HTR-8/SVneo (cell line): ENCODE results near the gene FGD2.
A peak's percentile ranks its signal among the peaks of the same experiment; 100 is the strongest.

ENCODE experiments used
- DNase-seq: peaks from one replicate; pipeline ENCODE4 v3.0.0; 2011; ENCODE audit warnings: low spot score, mixed read lengths; ENCODE audit not compliant: insufficient read length
- FAIRE-seq: peaks from 2 replicates; lab custom pipeline; 2011; peaks lifted over from hg19 to GRCh38; lab: Jason Lieb, UNC

Gene FGD2

GRCh38 chr6:37015532-37015931 is 10.1 kb downstream of the FGD2 start:
- DNase-seq: no peak
- FAIRE-seq: no peak

GRCh38 chr6:37016995-37017394 is 11.5 kb downstream of the FGD2 start:
- no peak for FAIRE-seq

GRCh38 chr6:37017606-37018197 is 12.2 kb downstream of the FGD2 start:
- FAIRE-seq: no peak
- DNase-seq: no peak

More at GRCh38 chr6:37016995-37017394, 11.5 kb downstream of the FGD2 start:
- no peak for DNase-seq

- FAIRE-seq (peak; percentile 63), DNase-seq (peak; percentile 91)
Observed at GRCh38 chr6:37018198-37019064, 13.0 kb downstream of the FGD2 start.

GRCh38 chr6:37019065-37019450 is 13.6 kb downstream of the FGD2 start:
- no peak for FAIRE-seq
- DNase-seq: no peak

GRCh38 chr6:37020381-37020780 is 14.9 kb downstream of the FGD2 start:
- DNase-seq: no peak
- no peak for FAIRE-seq

GRCh38 chr6:37020812-37021211 is 15.4 kb downstream of the FGD2 start:
- FAIRE-seq (peak; percentile 86), DNase-seq (no peak)

- FAIRE-seq (no peak), DNase-seq (peak; percentile 41)
Observed at GRCh38 chr6:37021356-37022129, 16.1 kb downstream of the FGD2 start.

- FAIRE-seq (no peak), DNase-seq (no peak)
Observed at GRCh38 chr6:37022135-37022863, 16.8 kb downstream of the FGD2 start.

GRCh38 chr6:37024656-37025337 is 19.3 kb downstream of the FGD2 start:
- peak; percentile 70 for DNase-seq
- no peak for FAIRE-seq

GRCh38 chr6:37025621-37026466 is 20.4 kb downstream of the FGD2 start:
- DNase-seq (no peak), FAIRE-seq (no peak)

GRCh38 chr6:37027036-37027720 is 21.7 kb downstream of the FGD2 start:
- DNase-seq: no peak
- FAIRE-seq: no peak

- DNase-seq (no peak), FAIRE-seq (no peak)
Observed at GRCh38 chr6:37027811-37028469, 22.5 kb downstream of the FGD2 start.

- no peak for FAIRE-seq
Observed at GRCh38 chr6:37029249-37029971, 24.0 kb downstream of the FGD2 start.

GRCh38 chr6:37030599-37030998 is 25.1 kb downstream of the FGD2 start:
- FAIRE-seq (no peak), DNase-seq (no peak)

More at GRCh38 chr6:37029249-37029971, 24.0 kb downstream of the FGD2 start:
- peak; percentile 88 for DNase-seq

- no peak for DNase-seq
- FAIRE-seq: no peak
Observed at GRCh38 chr6:37032239-37032638, 26.8 kb downstream of the FGD2 start.

GRCh38 chr6:37033255-37033654 is 27.8 kb downstream of the FGD2 start:
- FAIRE-seq (no peak), DNase-seq (no peak)
